B cell (primary cell): ENCODE results near the gene DDX27.

Experiments
- EZH2 ChIP-seq: IDR thresholded peaks from 2 replicates; pipeline ENCODE4 v1.6.1; 2012; ENCODE audit warnings: borderline replicate concordance, low read depth, mild to moderate bottlenecking, moderate library complexity, low read length; ENCODE audit not compliant: insufficient read depth, poor library complexity, severe bottlenecking
- TF ChIP-seq, protein P1 (sequence below): fragments of 200-600 bp; IDR thresholded peaks from one replicate; pipeline ENCODE4 v1.8.0; 2022; ENCODE audit warnings: antibody characterized with exemption, mild to moderate bottlenecking

DNA sequence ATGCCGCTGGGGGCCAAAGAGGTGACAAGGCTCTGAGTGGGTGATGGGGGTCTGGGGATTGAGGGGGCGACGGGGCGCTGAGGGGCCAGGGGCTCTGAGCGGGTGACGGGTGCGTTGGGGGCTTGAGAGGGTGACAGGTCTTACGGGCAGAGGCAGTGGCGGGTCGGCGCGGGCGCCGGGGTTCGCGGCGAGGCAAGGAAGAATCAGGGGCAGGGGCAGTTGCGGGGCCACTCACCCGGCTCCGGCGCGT lies 58.5 kb downstream of the DDX27 start:
- TF ChIP-seq, protein P1, sequence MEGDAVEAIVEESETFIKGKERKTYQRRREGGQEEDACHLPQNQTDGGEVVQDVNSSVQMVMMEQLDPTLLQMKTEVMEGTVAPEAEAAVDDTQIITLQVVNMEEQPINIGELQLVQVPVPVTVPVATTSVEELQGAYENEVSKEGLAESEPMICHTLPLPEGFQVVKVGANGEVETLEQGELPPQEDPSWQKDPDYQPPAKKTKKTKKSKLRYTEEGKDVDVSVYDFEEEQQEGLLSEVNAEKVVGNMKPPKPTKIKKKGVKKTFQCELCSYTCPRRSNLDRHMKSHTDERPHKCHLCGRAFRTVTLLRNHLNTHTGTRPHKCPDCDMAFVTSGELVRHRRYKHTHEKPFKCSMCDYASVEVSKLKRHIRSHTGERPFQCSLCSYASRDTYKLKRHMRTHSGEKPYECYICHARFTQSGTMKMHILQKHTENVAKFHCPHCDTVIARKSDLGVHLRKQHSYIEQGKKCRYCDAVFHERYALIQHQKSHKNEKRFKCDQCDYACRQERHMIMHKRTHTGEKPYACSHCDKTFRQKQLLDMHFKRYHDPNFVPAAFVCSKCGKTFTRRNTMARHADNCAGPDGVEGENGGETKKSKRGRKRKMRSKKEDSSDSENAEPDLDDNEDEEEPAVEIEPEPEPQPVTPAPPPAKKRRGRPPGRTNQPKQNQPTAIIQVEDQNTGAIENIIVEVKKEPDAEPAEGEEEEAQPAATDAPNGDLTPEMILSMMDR: no peak
- no peak for TF ChIP-seq EZH2
